HFFc6 (cell line): ENCODE measurements around the gene NTF4. TPM values are rescaled to one million over a fixed set of nuclear protein-coding genes. Genes with fewer than 3 reads are reported as not detected.
A peak's percentile ranks its signal among the peaks of the same experiment; 100 is the strongest.

ENCODE experiments used
- DNase-seq: peaks from one replicate; pipeline ENCODE4 v3.0.0-alpha.2; 2018
- H3K27ac Mint-ChIP-seq: 2 replicates; pipeline ENCODE4 v1.8.0; 2020; ENCODE audit warnings: mild to moderate bottlenecking, mixed read lengths
- H3K27me3 Mint-ChIP-seq: 2 replicates; pipeline ENCODE4 v1.8.0; 2021; ENCODE audit warnings: mild to moderate bottlenecking, moderate library complexity, mixed read lengths; ENCODE audit not compliant: insufficient read depth
- H3K36me3 Mint-ChIP-seq: 2 replicates; pipeline ENCODE4 v1.8.0; 2021; ENCODE audit warnings: low read depth, mixed read lengths
- H3K4me1 Mint-ChIP-seq: 2 replicates; pipeline ENCODE4 v1.8.0; 2020; ENCODE audit warnings: low read depth, mixed read lengths
- H3K4me3 Mint-ChIP-seq: 2 replicates; pipeline ENCODE4 v1.8.0; 2020; ENCODE audit warnings: mild to moderate bottlenecking, moderate library complexity, mixed read lengths
- H3K9me3 Mint-ChIP-seq: 2 replicates; pipeline ENCODE4 v1.8.0; 2020; ENCODE audit warnings: mild to moderate bottlenecking, mixed read lengths
- CTCF ChIP-seq: fragments of 200-600 bp; sonication (generic); IDR thresholded peaks from 2 replicates; pipeline ENCODE4 v1.5.0; 2021; ENCODE audit warnings: antibody characterized with exemption, mild to moderate bottlenecking
- total RNA-seq, 6 experiments: library from RNA; stranded (reverse); fragmentation: NEBNext Ultra II Directional; extraction: Animal tissue kit (Norgen Biotek cat#: 25700); gene quantifications; 2 replicates in 1 of 6; 3 replicates in 5 of 6; pipeline ENCODE4 v1.2.3, GENCODE V29; 2021

NTF4 gene
- total RNA-seq, 6 experiments from 2014 or later = 0.82 to 1.5 (median 1.1) TPM; not detected in 2

DNA sequence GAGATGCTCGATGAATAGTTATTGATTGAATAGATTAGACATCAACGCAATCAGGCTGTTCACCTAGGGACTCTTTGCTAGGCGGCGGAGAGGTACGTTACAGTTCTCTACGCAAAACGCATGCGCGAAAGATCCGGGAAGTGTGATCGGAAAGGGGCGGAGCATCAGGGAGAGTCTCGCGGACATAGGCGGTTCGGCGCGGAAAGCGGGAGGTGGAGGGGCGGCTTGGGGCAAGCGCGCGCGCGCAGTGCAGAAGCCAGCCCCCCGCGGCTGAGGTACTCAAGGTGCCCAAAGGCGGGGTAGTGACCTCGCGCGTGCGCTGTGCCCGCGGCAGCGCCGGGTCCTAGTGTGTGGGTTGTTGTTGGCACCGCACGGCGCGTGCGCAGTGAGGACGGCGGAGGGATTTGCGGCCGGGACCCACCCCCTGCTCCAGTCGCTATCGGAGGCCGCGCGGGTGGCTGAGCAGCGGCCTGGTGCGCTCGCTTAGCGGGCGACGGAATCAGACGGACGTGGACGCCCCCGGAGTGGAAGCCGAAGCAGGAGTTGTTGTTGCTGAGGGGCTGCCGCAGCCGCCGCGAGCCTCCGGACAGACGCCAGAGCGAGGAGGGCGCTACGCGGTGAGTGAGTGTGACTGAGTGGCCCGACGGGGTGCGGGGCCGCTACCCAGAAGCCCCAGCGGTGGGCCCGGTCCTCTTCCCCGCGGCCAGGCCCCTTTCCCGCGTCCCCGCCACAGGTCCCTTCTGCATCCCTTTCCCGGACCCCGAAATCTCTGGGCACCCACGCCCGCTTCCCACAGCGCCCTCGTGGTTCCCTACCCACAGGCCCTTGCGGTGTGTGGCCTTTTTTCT lies 20.6 kb upstream of the NTF4 start, which contains the start of gene SNRNP70:
Gene SNRNP70, plus strand, starts transcription at position 432 of the 848 bp plus-strand sequence. CDS start 964 bp downstream, outside the sequence.
- Mint-ChIP-seq H3K4me3 (peak within 1 kb of the TSS; percentile 96), H3K36me3 (peaks cover 21% of the 10 kb centered on the region), H3K9me3 (no peaks in the 10 kb centered on the region), H3K27ac (peak within 1 kb of the TSS; percentile 94), H3K4me1 (peaks cover 29% of the 10 kb centered on the region), H3K27me3 (peaks cover 2% of the 10 kb centered on the region)
- TF ChIP-seq CTCF = no peak; the same call in 1 of the 2 replicates
- DNase-seq = peak; percentile 99

GRCh38 chr19:49084206-49085019 lies 19.8 kb upstream of the NTF4 start:
- peaks cover 2% of the 10 kb centered on the region for H3K27me3 Mint-ChIP-seq
- peak overlapping the region; percentile 94 for H3K27ac Mint-ChIP-seq
- peak overlapping the region; percentile 96 for H3K4me3 Mint-ChIP-seq
- peaks cover 29% of the 10 kb centered on the region for H3K4me1 Mint-ChIP-seq
- TF ChIP-seq CTCF = no peak
- DNase-seq = no peak
- H3K36me3 Mint-ChIP-seq = peaks cover 18% of the 10 kb centered on the region
- H3K9me3 Mint-ChIP-seq = no peaks in the 10 kb centered on the region

DNA sequence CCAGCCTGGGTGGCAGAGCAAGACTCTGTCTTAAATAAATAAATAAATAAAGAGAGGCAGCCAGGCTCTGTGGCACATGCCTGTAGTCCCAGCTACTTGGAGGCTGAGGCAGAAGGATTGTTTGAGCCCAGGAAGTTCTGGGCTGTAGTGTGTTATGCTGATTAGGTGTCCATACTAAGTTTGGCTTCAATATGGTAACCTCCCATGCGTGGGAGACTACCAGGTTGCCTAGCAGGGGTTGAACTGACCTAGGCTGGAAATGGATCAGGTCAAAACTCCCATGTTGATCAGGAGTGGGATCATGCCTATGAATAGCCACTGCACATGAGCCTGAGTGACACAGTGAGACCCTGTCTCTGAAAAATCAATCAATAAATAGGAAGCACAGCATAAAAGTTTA lies 16.7 kb upstream of the NTF4 start:
- H3K9me3 Mint-ChIP-seq = no peaks in the 10 kb centered on the region
- peaks cover 2% of the 10 kb centered on the region for H3K27me3 Mint-ChIP-seq
- H3K4me3 Mint-ChIP-seq = no peak overlapping the region
- no peak for TF ChIP-seq CTCF
- H3K4me1 Mint-ChIP-seq = peaks cover 11% of the 10 kb centered on the region
- no peak overlapping the region for H3K27ac Mint-ChIP-seq
- DNase-seq = no peak
- peaks cover 6% of the 10 kb centered on the region for H3K36me3 Mint-ChIP-seq

- no peak overlapping the region for H3K27ac Mint-ChIP-seq
Observed at GRCh38 chr19:49080392-49080791, 15.8 kb upstream of the NTF4 start.

More at GRCh38 chr19:49080392-49080791, 15.8 kb upstream of the NTF4 start:
- TF ChIP-seq CTCF = no peak
- H3K9me3 Mint-ChIP-seq = no peaks in the 10 kb centered on the region
- H3K36me3 Mint-ChIP-seq = no peaks in the 10 kb centered on the region
- H3K4me1 Mint-ChIP-seq = peaks cover 10% of the 10 kb centered on the region
- DNase-seq = no peak
- peaks cover 2% of the 10 kb centered on the region; the same call in 1 of the 2 replicates for H3K27me3 Mint-ChIP-seq
- no peak overlapping the region for H3K4me3 Mint-ChIP-seq
